Measurements from ENCODE around the gene RAPGEF4. TPM values are rescaled to one million over a fixed set of nuclear protein-coding genes. Genes with fewer than 3 reads are reported as not detected.

Gene RAPGEF4
- polyA plus RNA-seq, 3 donors: not detected

GRCh38 chr2:172953970-172954852, 218.6 kb downstream of the RAPGEF4 start:
- WGBS (ENCODE audit: insufficient coverage): 93% methylated on average over 2 of the region's 5 CpGs
- Histone ChIP-seq H3K27me3 (ENCODE audit: control insufficient read depth in 2 of 2, insufficient read depth in 2 of 2, low read length in 2 of 2) (peaks cover 0 to 4% of the 10 kb centered on the region in 2 donors), H3K27ac (ENCODE audit: low read depth in 1 of 2, low read length in 2 of 2) (no peak overlapping the region), H3K4me2 (replicated peaks; ENCODE audit: extremely low read depth, low read length, poor library complexity, severe bottlenecking) (no peak overlapping the region), H3K36me3 (replicated peaks in 1 of 2; ENCODE audit: control insufficient read depth in 1 of 2, insufficient read depth in 2 of 2, low read length in 2 of 2) (no peaks in the 10 kb centered on the region), H3K4me1 (ENCODE audit: control insufficient read depth in 1 of 2, insufficient read depth in 2 of 2, low read length in 2 of 2) (no peaks in the 10 kb centered on the region), H2AFZ (ENCODE audit: insufficient read depth, low read depth, low read length, poor library complexity, severe bottlenecking) (no peak overlapping the region), H3K4me3 (replicated peaks in 1 of 3; ENCODE audit: low read depth in 2 of 3, low read length in 3 of 3) (no peak overlapping the region), H3K9me3 (replicated peaks in 1 of 2; ENCODE audit: control insufficient read depth in 1 of 2, insufficient read depth in 1 of 2, low read length in 2 of 2) (no peaks in the 10 kb centered on the region), H3K9ac (ENCODE audit: insufficient read depth, low read length, poor library complexity, severe bottlenecking) (no peak overlapping the region), H3K79me2 (ENCODE audit: insufficient read depth, low read length) (no peaks in the 10 kb centered on the region), H4K20me1 (ENCODE audit: insufficient read depth, low read length) (no peaks in the 10 kb centered on the region)
- no peaks in the 10 kb centered on the region for H3K9me3 Mint-ChIP-seq
- H3K4me1 Mint-ChIP-seq: no peaks in the 10 kb centered on the region
- no peak for TF ChIP-seq CTCF (IDR thresholded peaks at IDR 0.05)
- H3K27me3 Mint-ChIP-seq (ENCODE audit: low read depth in 3 of 3): peaks cover 3 to 7% (median 5%) of the 10 kb centered on the region in 3 donors
- no peak overlapping the region for H3K27ac Mint-ChIP-seq
- no peak for DNase-seq
- peak overlapping the region in 1 of 2 donors; percentile 9 for H3K4me3 Mint-ChIP-seq
- H3K36me3 Mint-ChIP-seq: no peaks in the 10 kb centered on the region
- intact Hi-C loops (cut with micrococcal nuclease): no loop called here

GRCh38 chr2:172955587-172955986, 219.9 kb downstream of the RAPGEF4 start:
- Histone ChIP-seq H3K4me2 (replicated peaks; ENCODE audit: extremely low read depth, low read length, poor library complexity, severe bottlenecking) (no peak overlapping the region), H3K79me2 (ENCODE audit: insufficient read depth, low read length) (no peaks in the 10 kb centered on the region), H3K27ac (ENCODE audit: low read depth in 1 of 2, low read length in 2 of 2) (no peak overlapping the region), H3K36me3 (replicated peaks in 1 of 2; ENCODE audit: control insufficient read depth in 1 of 2, insufficient read depth in 2 of 2, low read length in 2 of 2) (no peaks in the 10 kb centered on the region), H2AFZ (ENCODE audit: insufficient read depth, low read depth, low read length, poor library complexity, severe bottlenecking) (no peak overlapping the region), H4K20me1 (ENCODE audit: insufficient read depth, low read length) (no peaks in the 10 kb centered on the region), H3K27me3 (ENCODE audit: control insufficient read depth in 2 of 2, insufficient read depth in 2 of 2, low read length in 2 of 2) (peaks cover 0 to 4% of the 10 kb centered on the region in 2 donors), H3K4me3 (replicated peaks in 1 of 3; ENCODE audit: low read depth in 2 of 3, low read length in 3 of 3) (no peak overlapping the region), H3K9ac (ENCODE audit: insufficient read depth, low read length, poor library complexity, severe bottlenecking) (no peak overlapping the region), H3K9me3 (replicated peaks in 1 of 2; ENCODE audit: control insufficient read depth in 1 of 2, insufficient read depth in 1 of 2, low read length in 2 of 2) (no peaks in the 10 kb centered on the region), H3K4me1 (ENCODE audit: control insufficient read depth in 1 of 2, insufficient read depth in 2 of 2, low read length in 2 of 2) (no peaks in the 10 kb centered on the region)
- intact Hi-C loops (cut with micrococcal nuclease): no loop called here
- no peak for DNase-seq
- no peak overlapping the region for H3K27ac Mint-ChIP-seq
- no peak overlapping the region for H3K4me3 Mint-ChIP-seq
- no peak for TF ChIP-seq CTCF (IDR thresholded peaks at IDR 0.05)
- no peaks in the 10 kb centered on the region for H3K9me3 Mint-ChIP-seq
- WGBS (ENCODE audit: insufficient coverage): 84% methylated on average over 10 of the region's 11 CpGs
- H3K27me3 Mint-ChIP-seq (ENCODE audit: low read depth in 3 of 3): peaks cover 3 to 6% (median 5%) of the 10 kb centered on the region in 3 donors
- no peaks in the 10 kb centered on the region for H3K4me1 Mint-ChIP-seq
- H3K36me3 Mint-ChIP-seq: no peaks in the 10 kb centered on the region
